HG03108 (cell line): ENCODE measurements around the gene ZNF230.

Source experiments
- ATAC-seq: cut with Tn5 transposase; IDR thresholded peaks from one replicate; pipeline ENCODE4 v1.9.1; 2021; ENCODE audit warnings: moderate library complexity; ENCODE audit not compliant: unreplicated experiment

The ZNF230 gene

GRCh38 chr19:44032001-44032610 is 29.3 kb downstream of the ZNF230 start:
- no peak for ATAC-seq

GRCh38 chr19:44042147-44042546 is 39.4 kb downstream of the ZNF230 start:
- ATAC-seq, result no peak

- peak; percentile 20 for ATAC-seq
Observed at GRCh38 chr19:44050740-44051649, 48.2 kb downstream of the ZNF230 start.

- ATAC-seq, result peak; percentile 79
Observed at GRCh38 chr19:44051650-44052402, 49.1 kb downstream of the ZNF230 start, which contains the start of gene ZNF223. TSS of gene ZNF223 (plus strand) at chr19:44052036. CDS start at chr19:44055177, 3,141 bp downstream.

- ATAC-seq, result no peak
Observed at GRCh38 chr19:44055870-44056269, 53.1 kb downstream of the ZNF230 start.

- no peak for ATAC-seq
Observed at GRCh38 chr19:44059229-44059628, 56.5 kb downstream of the ZNF230 start.

- ATAC-seq, result no peak
Observed at GRCh38 chr19:44061038-44061437, 58.3 kb downstream of the ZNF230 start.
